ENCODE results near the gene IL17RE.
"Not testable (repeated sequence)": the region's sequence is repeated elsewhere in the genome, so short reads cannot be mapped to it uniquely, and the experiment has no call there.

IL17RE gene

GRCh38 chr3:9932843-9933560, 30.4 kb downstream of the IL17RE start:
- peak; percentile 75 to 84 for DNase-seq (ENCODE audit: low read depth in 1 of 2, low spot score in 1 of 2)

- DNase-seq (ENCODE audit: low read depth in 1 of 2, low spot score in 1 of 2), result peak; percentile 96
Observed at GRCh38 chr3:9933561-9934234, 31.1 kb downstream of the IL17RE start, which contains the start of gene CRELD1. CRELD1 (plus strand) TSS chr3:9933834; CDS start chr3:9934439, 605 bp downstream.

GRCh38 chr3:9934235-9934621, 31.6 kb downstream of the IL17RE start:
- DNase-seq (ENCODE audit: low read depth in 1 of 2, low spot score in 1 of 2), result no peak

- DNase-seq (ENCODE audit: low read depth in 1 of 2, low spot score in 1 of 2), result no peak
Observed at GRCh38 chr3:9934993-9935392, 32.3 kb downstream of the IL17RE start.

- DNase-seq (ENCODE audit: low read depth in 1 of 2, low spot score in 1 of 2), result no peak
Observed at GRCh38 chr3:9935966-9936510, 33.4 kb downstream of the IL17RE start.

GRCh38 chr3:9937486-9938238, 35.0 kb downstream of the IL17RE start:
- no peak for DNase-seq (ENCODE audit: low read depth in 1 of 2, low spot score in 1 of 2)

- DNase-seq (ENCODE audit: low read depth in 1 of 2, low spot score in 1 of 2), result no peak
Observed at GRCh38 chr3:9938966-9939365, 36.3 kb downstream of the IL17RE start.

GRCh38 chr3:9939906-9940305, 37.3 kb downstream of the IL17RE start:
- DNase-seq (ENCODE audit: low read depth in 1 of 2, low spot score in 1 of 2), result not testable (repeated sequence)

- DNase-seq (ENCODE audit: low read depth in 1 of 2, low spot score in 1 of 2), result no peak
Observed at GRCh38 chr3:9940746-9941145, 38.1 kb downstream of the IL17RE start.

- DNase-seq (ENCODE audit: low read depth in 1 of 2, low spot score in 1 of 2), result no peak
Observed at GRCh38 chr3:9942164-9942563, 39.5 kb downstream of the IL17RE start.

- DNase-seq (ENCODE audit: low read depth in 1 of 2, low spot score in 1 of 2), result no peak
Observed at GRCh38 chr3:9942934-9943690, 40.5 kb downstream of the IL17RE start.

GRCh38 chr3:9944271-9944670, 41.6 kb downstream of the IL17RE start:
- DNase-seq (ENCODE audit: low read depth in 1 of 2, low spot score in 1 of 2), result no peak

- no peak for DNase-seq (ENCODE audit: low read depth in 1 of 2, low spot score in 1 of 2)
Observed at GRCh38 chr3:9945358-9945757, 42.7 kb downstream of the IL17RE start.

GRCh38 chr3:9946112-9947024, 43.7 kb downstream of the IL17RE start:
- peak; percentile 68 to 70 for DNase-seq (ENCODE audit: low read depth in 1 of 2, low spot score in 1 of 2)

GRCh38 chr3:9947025-9947995, 44.7 kb downstream of the IL17RE start:
- DNase-seq (ENCODE audit: low read depth in 1 of 2, low spot score in 1 of 2), result no peak

GRCh38 chr3:9948586-9948985, 45.9 kb downstream of the IL17RE start:
- DNase-seq (ENCODE audit: low read depth in 1 of 2, low spot score in 1 of 2), result no peak

- no peak for DNase-seq (ENCODE audit: low read depth in 1 of 2, low spot score in 1 of 2)
Observed at GRCh38 chr3:9949115-9949514, 46.5 kb downstream of the IL17RE start.

- no peak for DNase-seq (ENCODE audit: low read depth in 1 of 2, low spot score in 1 of 2)
Observed at GRCh38 chr3:9949626-9950025, 47.0 kb downstream of the IL17RE start.

- no peak for DNase-seq (ENCODE audit: low read depth in 1 of 2, low spot score in 1 of 2)
Observed at GRCh38 chr3:9951126-9951525, 48.5 kb downstream of the IL17RE start.

Measured in stimulated activated CD4-positive, alpha-beta T cell treated with anti-CD3 and anti-CD28 coated beads, Interleukin-15, amount 100 ng/mL, for 1 hour (primary cell).